ENCODE results near the gene ROR2.

DNA sequence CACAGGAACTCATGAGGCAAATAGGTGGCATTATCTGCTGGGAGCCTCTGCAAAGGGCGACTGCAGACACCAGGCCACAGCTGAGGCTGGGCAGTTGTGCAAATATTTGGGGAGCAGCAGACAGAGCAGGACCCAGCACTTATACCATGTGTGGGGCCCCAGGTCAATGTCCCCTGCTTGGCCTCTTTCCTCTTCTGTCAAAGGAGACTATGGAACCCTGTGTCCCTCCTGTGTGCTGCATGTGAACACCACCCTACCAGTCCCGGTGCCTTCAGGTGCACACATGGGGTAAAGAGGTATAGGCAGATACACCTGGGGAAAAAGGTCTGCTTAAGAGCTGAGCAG lies 50.8 kb downstream of the ROR2 start:
- TF ChIP-seq TAF1 (IDR thresholded peaks at IDR 0.05; ENCODE audit: borderline replicate concordance, low read depth, low read length) (no peak), POLR2A (IDR thresholded peaks at IDR 0.05; ENCODE audit: low read depth, low read length) (no peak), POLR2AphosphoS5 (IDR thresholded peaks at IDR 0.05; ENCODE audit: low read depth, low read length) (no peak)

Measured in GM12892 (cell line).